NCI-H187 treated with DMSO at 0.1 percent for 48 hours (cell line): Measurements from ENCODE around the gene TRAPPC8.

ENCODE experiments used
- DNase-seq: peaks from one replicate; lab custom pipeline; 2025; lab: John Stamatoyannopoulos, UW

Gene TRAPPC8

DNA sequence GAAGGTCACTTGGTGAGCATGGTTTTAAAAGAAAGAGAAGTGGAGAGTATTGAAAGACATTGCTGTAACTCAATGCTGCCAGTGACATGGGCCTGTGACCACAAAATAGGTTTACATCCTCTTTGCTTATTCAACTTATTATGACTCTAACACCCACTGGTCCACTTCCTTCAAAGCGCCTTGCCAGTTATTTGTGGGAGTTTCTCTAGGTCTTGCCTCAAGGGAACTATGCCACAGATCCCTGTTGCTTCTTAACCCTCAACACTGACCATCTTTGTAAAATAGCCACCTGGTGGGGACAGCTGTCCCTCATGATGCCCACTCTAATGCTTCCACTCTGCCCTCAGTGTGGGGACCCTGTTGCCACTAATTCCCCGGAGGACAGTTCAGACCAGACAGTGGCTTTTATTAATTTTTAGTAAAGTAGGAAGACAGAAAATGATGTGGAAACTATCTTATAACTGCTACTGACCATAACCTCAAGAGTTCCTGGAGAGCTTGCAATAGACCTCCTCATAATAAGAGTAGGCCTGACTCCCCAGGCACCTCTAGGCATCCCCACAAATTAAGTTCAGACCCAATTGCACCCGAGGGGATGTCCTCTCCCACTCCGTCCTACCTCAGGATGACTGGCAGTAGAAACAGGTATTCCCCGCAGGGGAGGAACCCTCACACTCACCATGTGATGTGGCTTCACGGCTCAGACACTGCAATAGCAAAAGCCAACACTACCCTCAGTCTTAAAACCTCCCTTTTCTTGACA lies 150.9 kb downstream of the TRAPPC8 start:
- DNase-seq = no peak

GRCh38 chr18:31789409-31789808 lies 153.5 kb downstream of the TRAPPC8 start:
- no peak for DNase-seq

DNA sequence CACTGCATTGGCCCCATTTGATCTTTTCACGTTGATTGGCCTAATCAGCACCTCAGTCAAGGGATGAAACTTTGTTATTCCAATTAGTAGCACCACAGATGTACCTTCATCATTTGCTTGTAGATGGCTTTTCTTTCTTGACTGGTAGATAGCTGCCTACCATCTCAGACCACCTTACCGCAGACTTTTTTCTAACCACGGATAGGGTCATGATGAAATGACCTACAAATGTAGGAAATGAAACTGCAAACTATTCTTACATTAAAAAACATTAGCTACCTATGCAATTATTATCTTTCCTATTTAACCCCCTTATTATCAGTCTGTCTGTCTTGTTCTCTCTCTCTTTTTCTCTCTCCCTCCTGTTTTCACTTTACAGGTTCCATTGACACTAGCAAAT lies 159.9 kb downstream of the TRAPPC8 start:
- DNase-seq = no peak
